Activated CD8-positive, alpha-beta memory T cell treated with anti-CD3 and anti-CD28 coated beads, Interleukin-2, amount 10 ng/mL, durations not matched to agents 7 days and 5 days (primary cell): ENCODE measurements around the gene PTPRA. TPM values are rescaled to one million over a fixed set of nuclear protein-coding genes. Genes with fewer than 3 reads are reported as not detected.
"Not testable (repeated sequence)": the region's sequence is repeated elsewhere in the genome, so short reads cannot be mapped to it uniquely, and the experiment has no call there.

Source experiments
- ATAC-seq: fragments of 150-1000 bp; cut with Tn5 transposase; one replicate; pipeline ENCODE4 v1.10.0; 2021; ENCODE audit warnings: moderate library complexity
- CTCF ChIA-PET: fragments of 350-600 bp; sonication (Branson Sonifier 250); formaldehyde crosslinking; loops from one replicate; lab custom pipeline; 2021; ENCODE audit warnings: antibody characterized with exemption; lab: Charles Lee
- DNase-seq: peaks from one replicate; pipeline ENCODE4 v3.0.0-alpha.2; 2020
- H3K27ac Mint-ChIP-seq: one replicate; pipeline ENCODE4 v1.8.0; 2021; ENCODE audit warnings: mild to moderate bottlenecking, mixed read lengths
- H3K27me3 Mint-ChIP-seq: one replicate; pipeline ENCODE4 v1.8.0; 2021; ENCODE audit warnings: mixed read lengths
- H3K36me3 Mint-ChIP-seq: one replicate; pipeline ENCODE4 v1.8.0; 2021; ENCODE audit warnings: mild to moderate bottlenecking, mixed read lengths
- H3K4me1 Mint-ChIP-seq: one replicate; pipeline ENCODE4 v1.8.0; 2021; ENCODE audit warnings: mixed read lengths
- H3K4me3 Mint-ChIP-seq: one replicate; pipeline ENCODE4 v1.8.0; 2021; ENCODE audit warnings: mild to moderate bottlenecking, moderate library complexity, mixed read lengths
- H3K9me3 Mint-ChIP-seq: one replicate; pipeline ENCODE4 v1.8.0; 2022; ENCODE audit warnings: low read depth, mixed read lengths
- total RNA-seq, 2 experiments: library from RNA; stranded (reverse); gene quantifications; one replicate each; pipeline ENCODE4 v1.2.3, GENCODE V29; 2021

Gene PTPRA
- total RNA-seq, 2 experiments from 2014 or later = 51.5 to 60.7 TPM

GRCh38 chr20:3051385-3052019 lies 178.2 kb downstream of the PTPRA start:
- no peak for ATAC-seq
- Mint-ChIP-seq H3K4me3 (no peak overlapping the region), H3K36me3 (peaks cover 17% of the 10 kb centered on the region), H3K27me3 (no peaks in the 10 kb centered on the region), H3K27ac (no peak overlapping the region), H3K4me1 (peaks cover 31% of the 10 kb centered on the region), H3K9me3 (no peaks in the 10 kb centered on the region)
- no peak for DNase-seq
- CTCF ChIA-PET = interaction anchor here (0.7 kb wide), 2 partner anchors 10 to 304 kb away, joined by 3 read pairs; no protein-coding TSS in a partner anchor

- H3K27me3 Mint-ChIP-seq = no peaks in the 10 kb centered on the region
- H3K27ac Mint-ChIP-seq = no peak overlapping the region
- H3K4me3 Mint-ChIP-seq = no peak overlapping the region
- H3K9me3 Mint-ChIP-seq = no peaks in the 10 kb centered on the region
- peaks cover 1% of the 10 kb centered on the region for H3K4me1 Mint-ChIP-seq
- ATAC-seq (no peak), DNase-seq (no peak)
- CTCF ChIA-PET = interaction anchor here (0.7 kb wide), 1 partner anchor 56 kb away, joined by 4 read pairs; no protein-coding TSS in a partner anchor
- H3K36me3 Mint-ChIP-seq = no peaks in the 10 kb centered on the region
Measured at GRCh38 chr20:3059489-3059888, 186.2 kb downstream of the PTPRA start.

GRCh38 chr20:3064119-3064518 lies 190.8 kb downstream of the PTPRA start:
- H3K4me1 Mint-ChIP-seq, DNase-seq, H3K36me3 Mint-ChIP-seq, CTCF ChIA-PET, ATAC-seq, H3K27me3 Mint-ChIP-seq, H3K9me3 Mint-ChIP-seq, H3K27ac Mint-ChIP-seq, H3K4me3 Mint-ChIP-seq: not testable (repeated sequence)

- CTCF ChIA-PET = interaction anchor here (1.4 to 3.1 kb wide), 2 partner anchors 14 to 262 kb away, joined by 3 to 13 read pairs; no protein-coding TSS in a partner anchor
- ATAC-seq = no peak
- Mint-ChIP-seq H3K4me3 (no peak overlapping the region), H3K27ac (no peak overlapping the region), H3K36me3 (no peaks in the 10 kb centered on the region), H3K27me3 (peaks cover 12% of the 10 kb centered on the region), H3K4me1 (peaks cover 11% of the 10 kb centered on the region), H3K9me3 (no peaks in the 10 kb centered on the region)
- DNase-seq = no peak
Measured at GRCh38 chr20:3067139-3068014, 194.1 kb downstream of the PTPRA start.

- CTCF ChIA-PET = interaction anchor here (1.4 to 3.1 kb wide), 3 partner anchors 15 to 261 kb away, joined by 3 to 13 read pairs (median 3); no protein-coding TSS in a partner anchor
- Mint-ChIP-seq H3K27ac (no peak overlapping the region), H3K4me1 (peaks cover 13% of the 10 kb centered on the region), H3K4me3 (no peak overlapping the region), H3K27me3 (peaks cover 15% of the 10 kb centered on the region), H3K36me3 (no peaks in the 10 kb centered on the region), H3K9me3 (no peaks in the 10 kb centered on the region)
- ATAC-seq = no peak
- no peak for DNase-seq
Measured at GRCh38 chr20:3068075-3068474, 194.8 kb downstream of the PTPRA start.

- H3K4me1 Mint-ChIP-seq = peaks cover 13% of the 10 kb centered on the region
- peaks cover 18% of the 10 kb centered on the region for H3K27me3 Mint-ChIP-seq
- H3K9me3 Mint-ChIP-seq = no peaks in the 10 kb centered on the region
- H3K27ac Mint-ChIP-seq = no peak overlapping the region
- H3K4me3 Mint-ChIP-seq = no peak overlapping the region
- ATAC-seq (no peak), DNase-seq (peak; percentile 59)
- CTCF ChIA-PET = interaction anchor here (1.1 to 3.1 kb wide), 3 partner anchors 16 to 63 kb away, joined by 3 to 13 read pairs (median 3); no protein-coding TSS in a partner anchor
- no peaks in the 10 kb centered on the region for H3K36me3 Mint-ChIP-seq
Measured at GRCh38 chr20:3068986-3069900, 196.0 kb downstream of the PTPRA start.

- DNase-seq = no peak
- Mint-ChIP-seq H3K27ac (no peak overlapping the region), H3K4me3 (peak overlapping the region; percentile 39), H3K9me3 (no peaks in the 10 kb centered on the region), H3K36me3 (no peaks in the 10 kb centered on the region), H3K4me1 (peaks cover 13% of the 10 kb centered on the region), H3K27me3 (peaks cover 23% of the 10 kb centered on the region)
- no peak for ATAC-seq
- CTCF ChIA-PET = interaction anchor here (0.8 to 3.1 kb wide), 3 partner anchors 17 to 87 kb away, joined by 3 to 13 read pairs (median 5); no protein-coding TSS in a partner anchor
Measured at GRCh38 chr20:3070725-3071124, 197.4 kb downstream of the PTPRA start.

GRCh38 chr20:3071266-3071609 lies 198.0 kb downstream of the PTPRA start:
- CTCF ChIA-PET = interaction anchor here (0.8 to 1.0 kb wide), 2 partner anchors 18 to 45 kb away, joined by 3 to 5 read pairs; no protein-coding TSS in a partner anchor

GRCh38 chr20:3071610-3072529 lies 198.6 kb downstream of the PTPRA start, which contains the start of gene OXT:
TSS of gene OXT (plus strand) at chr20:3071620. CDS start at chr20:3071656, 36 bp downstream.
- Mint-ChIP-seq H3K4me1 (peaks cover 15% of the 10 kb centered on the region), H3K4me3 (peak within 1 kb of the TSS; percentile 39), H3K9me3 (no peaks in the 10 kb centered on the region), H3K27ac (no peak within 1 kb of the TSS), H3K36me3 (no peaks in the 10 kb centered on the region), H3K27me3 (peaks cover 26% of the 10 kb centered on the region)
- DNase-seq (peak; percentile 72), ATAC-seq (peak; percentile 86)
- CTCF ChIA-PET = interaction anchor here (0.8 to 2.3 kb wide), 3 partner anchors 18 to 44 kb away, joined by 3 to 10 read pairs (median 5); no protein-coding TSS in a partner anchor

More at GRCh38 chr20:3071266-3071609, 198.0 kb downstream of the PTPRA start:
- peaks cover 23% of the 10 kb centered on the region for H3K27me3 Mint-ChIP-seq
- DNase-seq = no peak
- no peak overlapping the region for H3K27ac Mint-ChIP-seq
- no peaks in the 10 kb centered on the region for H3K36me3 Mint-ChIP-seq
- peak overlapping the region; percentile 39 for H3K4me3 Mint-ChIP-seq
- H3K9me3 Mint-ChIP-seq = no peaks in the 10 kb centered on the region
- H3K4me1 Mint-ChIP-seq = peaks cover 13% of the 10 kb centered on the region
- no peak for ATAC-seq

GRCh38 chr20:3072530-3073250 lies 199.4 kb downstream of the PTPRA start:
- ATAC-seq (no peak), DNase-seq (no peak)
- Mint-ChIP-seq H3K9me3 (no peaks in the 10 kb centered on the region), H3K4me3 (peak overlapping the region; percentile 39), H3K4me1 (peaks cover 21% of the 10 kb centered on the region), H3K27ac (no peak overlapping the region), H3K36me3 (no peaks in the 10 kb centered on the region), H3K27me3 (peaks cover 27% of the 10 kb centered on the region)
- CTCF ChIA-PET = interaction anchor here (2.3 kb wide), 1 partner anchor 19 kb away, joined by 10 read pairs; no protein-coding TSS in a partner anchor

- not testable (repeated sequence) for H3K36me3 Mint-ChIP-seq, H3K4me3 Mint-ChIP-seq, H3K27ac Mint-ChIP-seq, H3K9me3 Mint-ChIP-seq, DNase-seq, ATAC-seq
- H3K27me3 Mint-ChIP-seq = peaks cover 31% of the 10 kb centered on the region
- CTCF ChIA-PET = interaction anchor here (2.3 kb wide), 1 partner anchor 20 kb away, joined by 10 read pairs; no protein-coding TSS in a partner anchor
- H3K4me1 Mint-ChIP-seq = peaks cover 26% of the 10 kb centered on the region
Measured at GRCh38 chr20:3073251-3073643, 200.0 kb downstream of the PTPRA start.
